ENCODE data around the gene IPO13.

The IPO13 gene

GRCh38 chr1:43976045-43976444 is 29.3 kb downstream of the IPO13 start:
- no peak for DNase-seq

GRCh38 chr1:43976890-43977289 is 30.1 kb downstream of the IPO13 start:
- DNase-seq = no peak

- DNase-seq = no peak
These were observed 30.9 kb downstream of the IPO13 start for GRCh38 chr1:43977376-43978263.

GRCh38 chr1:43978264-43978550 is 31.5 kb downstream of the IPO13 start:
- no peak for DNase-seq

- no peak for DNase-seq
These were observed 32.0 kb downstream of the IPO13 start, which contains the start of gene B4GALT2 for GRCh38 chr1:43978551-43979260. Gene B4GALT2, plus strand, starts transcription at chr1:43979210. Its CDS starts 1,951 bp downstream, at chr1:43981161.

- DNase-seq = no peak
These were observed 32.4 kb downstream of the IPO13 start for GRCh38 chr1:43979261-43979527.

- peak; percentile 42 for DNase-seq
These were observed 32.9 kb downstream of the IPO13 start for GRCh38 chr1:43979528-43980254.

GRCh38 chr1:43980255-43981134 is 33.7 kb downstream of the IPO13 start:
- no peak for DNase-seq

- DNase-seq = no peak
These were observed 34.4 kb downstream of the IPO13 start for GRCh38 chr1:43981135-43981491.

GRCh38 chr1:43981636-43982035 is 34.9 kb downstream of the IPO13 start:
- DNase-seq = no peak

- no peak for DNase-seq
These were observed 35.5 kb downstream of the IPO13 start for GRCh38 chr1:43982241-43982640.

- no peak for DNase-seq
These were observed 36.1 kb downstream of the IPO13 start for GRCh38 chr1:43982808-43983207.

- DNase-seq = no peak
These were observed 36.6 kb downstream of the IPO13 start for GRCh38 chr1:43983253-43983899.

GRCh38 chr1:43984855-43985254 is 38.1 kb downstream of the IPO13 start:
- DNase-seq = no peak

- DNase-seq = no peak
These were observed 39.3 kb downstream of the IPO13 start for GRCh38 chr1:43985984-43986595.

- no peak for DNase-seq
These were observed 40.0 kb downstream of the IPO13 start for GRCh38 chr1:43986712-43987111.

- DNase-seq = no peak
These were observed 40.6 kb downstream of the IPO13 start for GRCh38 chr1:43987159-43987902.

- DNase-seq = no peak
These were observed 43.8 kb downstream of the IPO13 start for GRCh38 chr1:43990271-43991199.

- no peak for DNase-seq
These were observed 44.4 kb downstream of the IPO13 start for GRCh38 chr1:43991200-43991475.
